Tibial artery (tissue), 4 donors: ENCODE results near the gene ADARB2.

ENCODE experiments used
- DNase-seq, 2 donors: peaks; one replicate each; pipeline ENCODE4 v3.0.0-alpha.2; 2019
- H3K27ac ChIP-seq, 2 donors: fragments of 200-600 bp; sonication (generic) in 1 of 2; 1 replicate in 1 of 2; 2 replicates in 1 of 2; pipeline ENCODE4 v1.5.1; 2018 to 2019; ENCODE audit warnings: mild to moderate bottlenecking in 1 of 2
- H3K27me3 ChIP-seq, 2 donors: fragments of 200-600 bp; sonication (generic) in 1 of 2; one replicate each; pipeline versions ENCODE4 v1.5.1 to v1.6.0; 2016 to 2019
- H3K36me3 ChIP-seq, 3 donors: fragments of 200-600 bp; sonication (generic) in 2 of 3; one replicate each; pipeline ENCODE4 v1.5.1; 2016 to 2019; ENCODE audit warnings: mild to moderate bottlenecking in 2 of 3
- H3K4me1 ChIP-seq, 4 donors: fragments of 200-600 bp; sonication (generic) in 2 of 4; 1 replicate in 3 of 4; 2 replicates in 1 of 4; pipeline ENCODE4 v1.5.1; 2016 to 2019
- H3K4me3 ChIP-seq, 2 donors: fragments of 200-600 bp; sonication (generic) in 1 of 2; 1 replicate in 1 of 2; 2 replicates in 1 of 2; pipeline ENCODE4 v1.5.1; 2018 to 2019; ENCODE audit warnings: mild to moderate bottlenecking in 2 of 2
- H3K9me3 ChIP-seq, 3 donors: fragments of 200-600 bp; sonication (generic) in 1 of 3; one replicate each; pipeline ENCODE4 v1.5.1; 2016 to 2019
- CTCF ChIP-seq, 2 experiments: fragments of 200-600 bp in 1 of 2; fragments of 450-650 bp in 1 of 2; IDR thresholded peaks; one replicate each; pipeline ENCODE4 v1.5.1; 2017 to 2019; ENCODE audit warnings: antibody characterized with exemption in 2 of 2, mild to moderate bottlenecking in 1 of 2, moderate library complexity in 1 of 2
- intact Hi-C: fragments of 100-400 bp; cut with DNase I; formaldehyde crosslinking; loops from one replicate; pipeline ENCODE4 v1.15.0; 2023; ENCODE audit warnings: low total_unique reads

Gene ADARB2

GRCh38 chr10:1524540-1524939 is 212.8 kb downstream of the ADARB2 start:
- peaks cover 0 to 18% of the 10 kb centered on the region in 2 donors for H3K27me3 ChIP-seq

GRCh38 chr10:1523221-1523620 is 214.1 kb downstream of the ADARB2 start:
- H3K27ac ChIP-seq = no peak overlapping the region
- TF ChIP-seq CTCF (IDR thresholded peaks at IDR 0.05) = no peak
- H3K36me3 ChIP-seq = no peaks in the 10 kb centered on the region
- no peak for DNase-seq
- peaks cover 0 to 15% of the 10 kb centered on the region in 2 donors for H3K27me3 ChIP-seq
- H3K4me3 ChIP-seq = no peak overlapping the region
- no peaks in the 10 kb centered on the region for H3K4me1 ChIP-seq
- no peaks in the 10 kb centered on the region for H3K9me3 ChIP-seq
- intact Hi-C loops = no loop called here

More at GRCh38 chr10:1524540-1524939, 212.8 kb downstream of the ADARB2 start:
- TF ChIP-seq CTCF (IDR thresholded peaks at IDR 0.05) = no peak
- Histone ChIP-seq H3K36me3 (no peaks in the 10 kb centered on the region), H3K27ac (no peak overlapping the region), H3K9me3 (no peaks in the 10 kb centered on the region), H3K4me3 (no peak overlapping the region), H3K4me1 (no peaks in the 10 kb centered on the region)
- intact Hi-C loops = no loop called here
- no peak for DNase-seq

GRCh38 chr10:1522237-1522636 is 215.1 kb downstream of the ADARB2 start:
- no peak overlapping the region for H3K27ac ChIP-seq
- H3K27me3 ChIP-seq = peaks cover 0 to 15% of the 10 kb centered on the region in 2 donors
- no peak for TF ChIP-seq CTCF (IDR thresholded peaks at IDR 0.05)
- intact Hi-C loops = no loop called here
- no peak overlapping the region for H3K4me3 ChIP-seq
- H3K36me3 ChIP-seq = no peaks in the 10 kb centered on the region
- no peak for DNase-seq
- no peaks in the 10 kb centered on the region for H3K4me1 ChIP-seq
- H3K9me3 ChIP-seq = no peaks in the 10 kb centered on the region

DNA sequence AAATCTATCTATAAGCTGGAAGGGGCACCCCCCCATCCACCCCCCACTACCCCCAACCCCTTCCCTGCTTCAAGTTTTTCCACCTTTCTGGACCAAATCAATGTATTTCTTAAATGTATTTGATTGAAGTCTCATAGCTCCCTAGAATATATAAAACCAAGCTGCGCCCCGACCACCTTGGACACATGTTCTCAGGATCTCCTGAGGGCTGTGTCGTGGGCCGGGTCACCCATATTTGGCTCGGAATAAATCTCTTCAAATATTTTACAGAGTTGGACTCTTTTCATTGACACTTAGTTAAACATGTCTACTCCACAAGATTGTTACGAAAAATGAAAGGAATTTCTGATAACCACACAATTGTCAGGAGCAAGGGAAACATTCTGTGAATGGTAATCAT is 215.6 kb downstream of the ADARB2 start:
- H3K27me3 ChIP-seq = peaks cover 0 to 15% of the 10 kb centered on the region in 2 donors
- TF ChIP-seq CTCF (IDR thresholded peaks at IDR 0.05) = no peak
- intact Hi-C loops = no loop called here
- no peak overlapping the region for H3K27ac ChIP-seq
- DNase-seq = no peak
- no peaks in the 10 kb centered on the region for H3K9me3 ChIP-seq
- H3K4me3 ChIP-seq = no peak overlapping the region
- no peaks in the 10 kb centered on the region for H3K36me3 ChIP-seq
- no peaks in the 10 kb centered on the region for H3K4me1 ChIP-seq

DNA sequence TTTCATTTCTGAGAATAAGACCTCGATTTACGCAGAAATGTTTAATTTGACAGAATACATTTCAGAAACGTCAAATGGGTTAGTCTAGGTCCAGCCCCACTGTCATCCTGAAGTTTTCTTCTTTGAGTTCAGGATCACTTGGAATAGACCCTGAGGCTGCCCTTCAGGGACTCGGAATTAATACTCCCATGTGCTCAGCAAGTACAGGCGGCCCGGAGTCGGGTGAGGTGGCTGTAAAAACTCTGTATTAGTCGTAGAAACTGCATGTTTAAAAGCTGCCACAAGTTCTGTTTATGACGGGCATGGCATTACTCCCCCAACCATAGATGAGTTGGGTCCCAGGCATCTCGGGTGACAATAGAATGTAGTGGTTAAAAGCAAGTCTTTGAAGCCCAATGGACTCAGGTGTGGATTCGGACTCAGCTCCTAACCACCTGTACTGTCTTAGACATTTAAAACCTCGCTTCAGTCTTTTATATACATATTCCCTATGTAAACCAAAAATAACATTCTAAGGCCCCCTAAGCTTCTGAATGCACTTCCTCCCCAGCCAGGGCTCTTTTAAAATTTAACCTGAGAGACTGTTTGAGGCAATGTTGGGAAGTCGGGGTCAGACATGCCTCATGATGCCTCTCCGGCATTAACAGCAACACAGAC is 216.3 kb downstream of the ADARB2 start:
- Histone ChIP-seq H3K27me3 (peaks cover 0 to 9% of the 10 kb centered on the region in 2 donors), H3K4me3 (no peak overlapping the region), H3K27ac (no peak overlapping the region), H3K9me3 (no peaks in the 10 kb centered on the region), H3K36me3 (no peaks in the 10 kb centered on the region), H3K4me1 (no peaks in the 10 kb centered on the region)
- intact Hi-C loops = no loop called here
- DNase-seq = no peak
- no peak for TF ChIP-seq CTCF (IDR thresholded peaks at IDR 0.05)

DNA sequence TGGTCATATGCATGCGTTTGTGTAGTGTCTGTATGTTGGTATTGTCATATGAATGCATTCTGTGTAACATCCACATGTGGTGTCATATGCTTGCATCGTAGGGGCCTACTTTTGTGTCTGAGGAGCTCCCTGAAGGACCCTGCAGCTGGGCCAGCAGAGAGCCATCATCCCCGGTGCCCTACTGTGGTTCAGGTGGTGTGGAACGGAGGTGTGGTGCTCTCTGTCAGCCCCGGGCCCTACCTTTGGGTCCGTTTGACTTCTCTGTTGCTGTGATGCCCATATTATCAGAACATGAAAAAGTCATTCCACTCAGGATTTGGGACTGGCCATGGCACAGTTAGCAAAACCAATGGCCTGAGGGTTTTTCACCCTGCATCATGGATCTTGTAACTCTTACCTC is 217.9 kb downstream of the ADARB2 start:
- H3K4me1 ChIP-seq = no peaks in the 10 kb centered on the region
- peaks cover 0 to 3% of the 10 kb centered on the region in 2 donors for H3K27me3 ChIP-seq
- H3K9me3 ChIP-seq = no peaks in the 10 kb centered on the region
- H3K36me3 ChIP-seq = no peaks in the 10 kb centered on the region
- TF ChIP-seq CTCF (IDR thresholded peaks at IDR 0.05) = no peak
- DNase-seq = no peak
- no peak overlapping the region for H3K4me3 ChIP-seq
- no peak overlapping the region for H3K27ac ChIP-seq
- intact Hi-C loops = no loop called here
